GM12878 (cell line): Measurements from ENCODE around the gene DENND1B.

ENCODE experiments used
- CHD1 ChIP-seq: IDR thresholded peaks from 2 replicates; pipeline ENCODE4 v1.6.1; 2012; ENCODE audit warnings: low read depth, low read length, improper control_type of control experiment
- CTCF ChIP-seq, 3 experiments: IDR thresholded peaks in 2 of 3; conservative IDR thresholded peaks in 1 of 3; 2 replicates each; pipeline ENCODE4 v1.5.1; 2011; ENCODE audit warnings: low read depth in 3 of 3, low read length in 3 of 3, mild to moderate bottlenecking in 3 of 3, control low read depth in 2 of 3, moderate library complexity in 2 of 3, inconsistent platforms in 1 of 3, mixed read lengths in 1 of 3; ENCODE audit not compliant: control insufficient read depth in 2 of 3, insufficient read depth in 1 of 3; ENCODE audit errors: extremely low read depth in 1 of 3
- GABPA ChIP-seq: IDR thresholded peaks from 2 replicates; pipeline ENCODE4 v1.6.1; 2014; ENCODE audit warnings: antibody characterized with exemption, low read depth, mild to moderate bottlenecking, inconsistent platforms
- IKZF1 ChIP-seq: fragments of 450-650 bp; conservative IDR thresholded peaks from 2 replicates; pipeline ENCODE4 v1.6.1; 2017; ENCODE audit warnings: antibody characterized with exemption, mild to moderate bottlenecking
- MLLT1 ChIP-seq: fragments of 450-650 bp; IDR thresholded peaks from 2 replicates; pipeline ENCODE4 v1.6.1; 2016; ENCODE audit warnings: mild to moderate bottlenecking
- PAX5 ChIP-seq: IDR thresholded peaks from 2 replicates; pipeline ENCODE4 v1.6.1; 2011; ENCODE audit warnings: low read depth, low read length, borderline replicate concordance
- POLR2A ChIP-seq: IDR thresholded peaks from 2 replicates; pipeline ENCODE4 v1.6.1; 2011; ENCODE audit warnings: low read depth, mild to moderate bottlenecking, low read length
- POLR2AphosphoS5 ChIP-seq: IDR thresholded peaks from 2 replicates; pipeline ENCODE4 v1.6.1; 2011; ENCODE audit warnings: mild to moderate bottlenecking, low read length, inconsistent platforms
- RBBP5 ChIP-seq: fragments of 200-600 bp; sonication (generic); conservative IDR thresholded peaks from 2 replicates; pipeline ENCODE4 v1.6.1; 2016
- SIN3A ChIP-seq: IDR thresholded peaks from 2 replicates; pipeline ENCODE4 v1.6.1; 2012; ENCODE audit warnings: low read depth, low read length, improper control_type of control experiment
- SRF ChIP-seq, 2 experiments: IDR thresholded peaks; 2 replicates each; pipeline ENCODE4 v1.6.1; 2011; ENCODE audit warnings: low read depth in 2 of 2, low read length in 2 of 2, mild to moderate bottlenecking in 1 of 2, moderate library complexity in 1 of 2
- ZZZ3 ChIP-seq: IDR thresholded peaks from 2 replicates; pipeline ENCODE4 v1.6.1; 2011; ENCODE audit warnings: low read depth; ENCODE audit not compliant: control insufficient read depth, insufficient read length

GRCh38 chr1:197649188-197649587 is 126.1 kb downstream of the DENND1B start:
- no peak for TF ChIP-seq CTCF (IDR thresholded peaks at IDR 0.05 in 2 of 3, conservative IDR thresholded peaks at IDR 0.05 in 1 of 3; ENCODE audit: control insufficient read depth in 2 of 3, extremely low read depth in 1 of 3, insufficient read depth in 1 of 3, low read depth in 3 of 3, low read length in 3 of 3)
- no peak for TF ChIP-seq PAX5
- TF ChIP-seq RBBP5: no peak
- no peak for TF ChIP-seq POLR2A
- TF ChIP-seq CHD1: no peak
- no peak for TF ChIP-seq MLLT1
- TF ChIP-seq ZZZ3: no peak
- TF ChIP-seq SIN3A: no peak
- no peak for TF ChIP-seq POLR2AphosphoS5
- no peak for TF ChIP-seq GABPA
- no peak for TF ChIP-seq SRF (IDR thresholded peaks at IDR 0.05; ENCODE audit: low read depth in 2 of 2, low read length in 2 of 2)
- no peak for TF ChIP-seq IKZF1
